Stimulated activated CD4-positive, alpha-beta T cell treated with anti-CD3 and anti-CD28 coated beads, Interleukin-4, amount 100 ng/mL, for 1 hour (primary cell): Measurements from ENCODE around the gene SOX13.

Experiments used
- DNase-seq: peaks from one replicate; pipeline ENCODE4 v3.0.0-alpha.2; 2020

Gene SOX13

DNA sequence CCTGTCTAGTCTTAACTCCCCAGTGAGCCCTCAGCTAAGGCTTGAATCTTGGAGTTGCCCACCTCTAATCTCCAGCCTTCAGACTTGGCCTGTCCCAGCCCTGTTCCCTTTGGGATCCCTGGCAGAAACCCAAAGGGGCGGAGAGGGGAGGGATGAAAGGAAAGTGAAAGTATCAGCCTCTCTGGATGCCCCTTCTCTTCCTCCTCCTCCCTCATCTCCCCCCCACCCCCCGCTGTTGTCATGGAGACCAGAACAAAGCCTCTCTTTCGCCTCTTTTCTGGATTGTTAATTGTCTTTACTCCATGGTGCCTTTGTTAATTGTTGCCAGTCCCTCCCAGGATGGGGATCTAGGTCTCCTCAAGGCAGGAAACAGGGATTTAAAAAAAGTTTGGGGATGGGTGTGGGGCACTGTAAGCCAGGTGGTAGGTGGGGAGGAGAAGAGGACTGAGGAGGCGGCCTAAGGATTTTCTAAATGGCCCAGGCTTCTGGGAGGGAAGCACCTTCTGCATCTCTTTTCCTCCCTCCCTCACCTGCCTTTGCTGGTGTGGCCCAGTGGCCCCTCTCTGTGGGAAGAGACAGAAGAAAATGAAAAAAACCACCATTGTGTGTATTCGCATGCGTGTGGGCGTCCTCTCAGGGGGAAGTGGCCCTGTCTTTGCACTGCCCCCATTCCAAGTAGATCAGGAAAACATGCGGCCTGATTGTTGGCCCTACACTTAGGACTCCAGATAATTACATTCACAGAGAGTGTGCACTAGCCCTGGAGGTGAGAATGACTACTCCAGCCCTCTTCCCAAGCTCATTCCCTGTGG, 7.5 kb upstream of the SOX13 start:
- no peak for DNase-seq

DNA sequence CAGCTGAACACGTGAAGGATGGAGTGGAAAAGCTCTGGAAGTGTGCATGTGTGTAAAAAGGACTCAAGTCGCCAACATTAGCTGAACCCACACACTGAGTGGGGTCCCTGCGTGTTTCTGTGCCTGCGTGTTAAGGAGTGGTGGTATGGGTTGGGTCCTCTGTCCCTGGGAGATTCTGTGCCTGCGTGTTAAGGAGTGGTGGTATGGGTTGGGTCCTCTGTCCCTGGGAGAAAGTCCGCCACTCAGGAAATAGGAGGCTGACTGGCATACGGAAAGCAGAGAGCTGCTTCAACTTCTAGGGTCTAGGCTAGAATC, 7.0 kb upstream of the SOX13 start:
- no peak for DNase-seq

DNA sequence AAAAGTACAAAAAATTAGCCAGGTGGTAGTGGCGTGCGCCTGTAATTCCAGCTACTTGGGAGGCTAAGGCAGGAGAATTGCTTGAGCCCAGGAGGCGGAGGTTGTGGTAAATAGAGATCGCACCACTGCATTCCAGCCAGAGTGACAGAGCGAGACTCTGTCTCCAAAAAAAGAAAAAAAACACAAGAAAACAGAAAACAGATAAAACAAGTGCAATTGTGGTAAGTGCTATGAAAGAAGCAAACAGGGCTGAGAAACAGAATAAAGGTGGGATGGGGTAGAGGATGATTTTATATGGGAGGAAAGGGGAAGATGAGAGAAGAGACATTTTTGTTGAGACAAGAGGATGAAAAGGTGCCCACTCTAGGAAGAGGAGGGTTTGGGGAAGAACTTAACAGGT, 5.0 kb upstream of the SOX13 start:
- DNase-seq: no peak

GRCh38 chr1:204069887-204070286, 3.0 kb upstream of the SOX13 start:
- DNase-seq: no peak

DNA sequence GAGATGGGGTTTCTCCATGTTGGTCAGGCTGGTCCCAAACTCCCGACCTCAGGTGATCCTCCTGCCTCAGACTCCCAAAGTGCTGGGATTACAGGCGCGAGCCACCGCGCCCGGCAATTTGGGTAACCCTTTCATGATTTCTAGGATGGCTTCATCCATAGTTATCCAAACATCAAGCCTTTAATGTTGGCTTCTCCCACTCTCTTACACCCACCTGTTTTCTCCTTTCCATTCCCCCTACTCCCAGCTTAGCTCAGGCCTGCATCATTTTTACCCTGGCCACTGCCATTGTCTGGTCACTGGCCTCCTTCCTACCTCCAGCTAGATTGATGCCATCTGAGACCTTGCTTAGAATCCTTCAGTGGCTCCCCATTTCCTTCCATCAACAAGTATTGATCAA, 2.0 kb upstream of the SOX13 start:
- DNase-seq: no peak

- DNase-seq: no peak
Measured at GRCh38 chr1:204073837-204074273, 940 bp downstream of the SOX13 start.

DNA sequence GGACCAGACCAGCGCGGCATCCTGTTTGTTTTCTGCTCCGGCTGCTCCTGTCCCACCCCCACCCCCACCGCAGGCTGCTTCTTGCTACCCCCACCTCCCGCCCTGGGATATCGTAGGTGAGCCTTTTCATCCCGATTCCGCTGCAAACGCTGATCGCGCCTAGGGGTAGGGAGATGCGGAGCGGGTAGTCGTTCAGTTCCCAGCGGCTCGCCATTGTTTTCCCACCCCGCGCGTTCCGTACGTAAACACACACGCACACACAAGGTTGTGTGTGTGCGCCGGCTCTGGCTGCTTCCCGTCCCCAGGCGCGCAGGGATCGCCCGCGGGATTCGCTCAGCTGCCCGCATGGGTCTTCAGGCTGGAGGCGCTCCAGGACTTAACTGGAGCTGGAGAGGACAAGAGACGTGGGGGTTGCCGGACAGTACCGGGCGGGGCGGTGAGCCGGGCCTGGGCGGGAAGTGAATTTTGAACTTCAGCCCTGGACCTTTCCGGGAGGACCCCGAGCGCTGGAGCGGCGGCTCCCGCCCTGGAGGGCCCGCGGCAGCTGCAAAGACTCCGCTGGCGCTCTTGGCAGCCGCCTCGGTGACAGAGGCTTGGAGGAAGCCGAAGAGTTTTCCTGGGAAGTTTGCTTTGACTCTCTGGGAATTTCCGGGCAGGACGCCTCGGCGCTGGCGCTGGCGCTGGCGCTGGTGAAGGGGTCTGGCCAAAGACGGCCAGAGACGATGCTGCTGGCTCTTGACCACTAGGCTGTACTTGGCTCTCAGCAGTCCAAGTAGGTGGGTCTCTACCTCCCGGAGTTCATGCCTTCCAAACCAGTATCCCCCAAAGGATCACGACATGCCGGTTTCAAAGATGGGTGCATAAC, 1.6 kb downstream of the SOX13 start:
- no peak for DNase-seq

DNA sequence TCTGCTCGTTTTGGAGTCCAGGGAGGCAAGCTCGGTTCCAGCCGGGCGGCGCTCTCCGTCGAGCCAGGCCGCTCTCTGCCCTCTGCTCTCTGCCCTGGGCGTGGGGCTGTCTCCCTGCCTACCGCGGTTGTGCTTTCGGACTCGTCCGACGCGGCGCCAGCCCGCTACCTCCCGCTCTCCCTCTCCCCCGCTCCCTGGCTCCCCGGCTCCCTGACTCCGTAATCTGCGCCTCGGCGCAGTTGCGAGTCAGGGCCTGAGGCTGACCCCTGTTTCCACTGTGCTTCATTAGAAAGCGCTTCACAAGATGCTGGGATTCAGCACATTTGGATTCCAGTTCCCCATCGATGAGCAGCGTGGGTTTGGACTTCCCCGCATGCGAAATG, 2.2 kb downstream of the SOX13 start:
- no peak for DNase-seq

DNA sequence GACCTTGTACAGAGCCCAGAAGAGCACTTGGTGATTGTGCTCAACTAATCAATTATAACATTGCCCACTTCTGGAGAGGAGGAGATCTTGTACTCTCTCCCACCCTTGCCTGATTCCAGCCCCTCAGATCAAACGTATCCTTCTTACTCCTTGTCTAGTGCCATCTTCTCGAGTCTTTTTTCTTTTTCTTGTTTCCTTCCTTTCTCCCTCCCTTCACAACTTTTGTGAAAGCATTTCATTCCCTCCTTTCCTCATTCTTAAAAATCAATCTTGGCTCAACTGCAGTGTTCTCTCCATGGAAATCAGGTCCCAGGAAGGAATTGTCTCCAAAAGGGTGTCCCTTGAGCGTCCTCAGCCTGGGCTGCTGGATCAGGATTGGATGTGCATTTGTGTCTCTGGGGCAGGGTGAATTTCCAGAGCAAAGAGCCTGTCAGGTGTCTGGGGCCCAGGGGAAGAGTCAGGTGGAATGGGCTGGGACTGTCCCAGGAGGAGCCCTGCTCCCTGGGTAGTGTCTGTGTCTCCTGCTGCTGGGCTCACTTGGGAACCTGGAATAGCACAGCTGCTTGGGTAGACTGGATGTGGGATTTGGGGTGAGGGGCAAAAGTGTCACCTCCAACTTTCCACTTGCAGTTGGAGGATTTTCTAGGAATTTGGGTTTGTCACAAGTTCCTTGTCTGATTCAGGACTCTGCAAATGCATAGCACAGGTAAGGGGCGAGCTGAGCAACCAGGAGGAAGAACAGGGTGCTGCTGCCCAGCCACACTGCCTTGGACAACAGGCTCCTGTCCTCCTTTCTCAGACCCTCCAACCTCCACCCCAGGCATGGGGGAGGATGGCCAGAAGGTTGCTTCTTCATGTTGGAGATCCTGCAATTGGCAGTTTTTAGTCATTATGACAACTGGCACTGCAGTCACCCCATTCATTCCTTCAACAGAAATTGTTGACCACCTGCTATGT, 3.3 kb downstream of the SOX13 start:
- no peak for DNase-seq

DNA sequence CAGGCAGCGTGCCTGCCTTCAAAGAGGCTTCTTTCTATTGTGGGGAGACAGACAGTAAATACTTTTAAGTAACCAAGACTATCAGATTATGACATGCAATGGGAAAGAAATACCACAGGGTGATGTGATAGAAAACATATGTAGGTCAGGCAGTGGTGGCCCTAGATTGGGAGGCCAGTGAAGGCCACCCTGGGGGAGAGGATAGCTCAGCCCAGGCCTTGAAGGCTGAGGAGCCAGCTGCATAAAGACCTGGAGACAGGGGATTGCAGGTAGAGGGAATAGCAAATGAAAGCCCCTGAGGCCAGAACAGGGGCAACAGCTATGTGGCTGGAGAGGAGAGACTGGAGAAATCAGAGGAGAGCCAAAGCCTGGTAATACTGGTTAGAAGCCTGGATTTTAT, 4.0 kb downstream of the SOX13 start:
- no peak for DNase-seq

GRCh38 chr1:204077979-204078696, 5.2 kb downstream of the SOX13 start:
- DNase-seq: no peak

- no peak for DNase-seq
Measured at GRCh38 chr1:204079608-204079999, 6.7 kb downstream of the SOX13 start.

- DNase-seq: no peak
Measured at GRCh38 chr1:204080163-204080903, 7.4 kb downstream of the SOX13 start.

- DNase-seq: no peak
Measured at GRCh38 chr1:204081164-204081790, 8.4 kb downstream of the SOX13 start.

GRCh38 chr1:204081791-204082513, 9.0 kb downstream of the SOX13 start:
- DNase-seq: no peak

DNA sequence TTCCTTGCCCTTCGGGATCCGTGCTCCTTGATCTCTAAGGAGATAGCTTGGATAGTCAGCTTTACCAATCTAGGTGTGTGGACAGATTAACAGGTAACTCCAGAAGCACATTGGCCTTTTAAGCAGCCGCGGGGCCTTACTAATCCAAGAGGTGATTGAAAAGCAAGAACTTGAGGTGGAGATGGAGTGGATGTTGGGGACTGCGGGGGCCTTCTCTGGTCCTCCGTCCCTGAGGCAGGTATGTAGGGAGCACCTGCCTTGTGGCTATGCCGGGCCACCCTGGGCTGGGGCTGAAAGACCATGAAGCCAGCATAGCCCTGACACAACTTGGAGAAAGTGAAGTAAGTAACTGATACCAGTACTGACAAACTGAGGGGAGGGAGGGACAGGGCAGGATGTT, 10.6 kb downstream of the SOX13 start:
- DNase-seq: no peak

DNA sequence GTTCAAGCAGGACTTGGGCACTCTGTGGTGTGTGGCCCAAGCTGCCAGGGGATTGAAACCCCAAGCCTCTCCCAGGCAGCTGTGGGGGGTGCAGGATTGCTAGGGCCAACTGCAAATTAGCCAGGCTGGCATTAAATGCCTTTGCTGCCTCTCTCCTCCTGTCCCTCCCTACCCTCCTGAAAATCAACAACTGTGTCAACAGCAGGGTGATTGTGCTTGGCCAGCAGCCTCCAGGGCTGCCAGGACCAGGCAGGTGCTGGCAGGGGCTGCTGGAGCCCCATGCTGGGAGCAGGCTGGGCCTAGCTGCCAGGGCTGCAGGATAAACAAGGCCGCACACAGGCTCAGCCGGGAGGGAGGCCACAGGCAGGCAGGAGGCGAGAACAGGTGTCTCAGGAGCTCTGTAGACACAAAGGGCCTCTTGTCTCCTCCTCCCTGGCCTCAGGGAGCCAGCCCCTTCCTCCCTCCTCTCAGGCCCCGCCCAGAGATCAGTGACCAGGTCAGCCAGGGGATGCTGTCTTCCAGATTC, 11.4 kb downstream of the SOX13 start:
- DNase-seq: no peak

DNA sequence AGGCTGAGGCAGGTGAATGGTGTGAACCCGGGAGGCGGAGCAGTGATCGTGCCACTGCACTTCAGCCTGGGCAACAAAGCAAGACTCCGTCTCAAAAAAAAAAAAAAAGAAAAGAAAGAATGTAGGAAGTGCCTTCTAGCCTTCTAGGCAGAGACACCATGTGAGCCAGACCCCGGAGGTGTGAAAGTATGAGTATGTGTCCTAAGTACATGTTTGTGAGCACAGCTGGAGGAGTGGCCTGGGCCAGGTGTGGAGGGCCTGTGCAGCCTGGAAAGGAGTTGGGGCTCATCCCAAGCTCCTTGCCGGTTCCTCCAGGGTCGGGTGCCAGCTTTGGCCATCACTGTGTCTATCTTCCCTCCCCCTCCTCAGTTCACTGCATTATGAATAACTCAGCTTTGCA, 13.0 kb downstream of the SOX13 start:
- no peak for DNase-seq

DNA sequence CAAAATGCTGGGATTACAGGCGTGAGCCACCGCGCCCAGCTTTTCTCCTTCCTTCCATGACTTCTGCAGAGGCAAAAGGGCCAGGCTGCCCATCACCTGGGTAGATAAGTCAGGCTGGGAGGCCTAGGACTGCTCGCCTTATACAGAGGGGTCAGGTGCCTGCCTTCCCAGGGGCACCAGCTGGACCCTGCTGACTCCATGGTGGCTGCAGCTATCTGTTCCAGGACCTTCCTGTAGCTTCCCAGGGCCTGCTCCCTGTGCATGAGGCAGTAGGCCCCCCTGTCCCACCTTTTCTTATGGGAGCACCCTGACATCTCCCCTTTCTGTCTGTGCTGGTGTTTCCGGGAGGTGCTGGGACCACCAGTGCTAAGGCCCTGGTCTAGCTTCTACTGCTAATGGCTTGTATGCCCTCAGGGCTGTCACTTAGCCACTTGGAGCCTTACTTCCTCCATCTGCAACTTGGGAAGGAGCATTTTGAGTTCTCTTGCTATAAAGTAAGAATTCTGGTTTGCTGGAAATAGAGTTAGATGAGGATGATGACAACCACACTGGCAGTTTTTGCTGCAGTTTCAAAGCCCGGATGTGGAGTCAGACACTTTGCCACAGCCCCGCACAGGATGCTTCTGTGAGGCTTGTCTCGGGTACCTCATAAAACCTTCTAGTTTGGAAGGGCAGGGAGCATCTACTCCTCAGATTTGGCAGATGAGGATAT, 14.4 kb downstream of the SOX13 start:
- no peak for DNase-seq
